Left ventricle myocardium inferior (tissue), 1 donor: ENCODE measurements around the gene ADRA2A. TPM values are rescaled to one million over a fixed set of nuclear protein-coding genes. Genes with fewer than 3 reads are reported as not detected.

Source experiments
- DNase-seq: peaks from one replicate; pipeline ENCODE4 v3.0.0-alpha.2; 2020
- H3K27ac ChIP-seq: fragments of 200-600 bp; replicated peaks from 2 replicates; pipeline ENCODE4 v1.8.0; 2021
- H3K27me3 ChIP-seq: fragments of 200-600 bp; 2 replicates; pipeline ENCODE4 v1.8.0; 2021; ENCODE audit warnings: low read depth
- H3K36me3 ChIP-seq: fragments of 200-600 bp; 2 replicates; pipeline ENCODE4 v1.8.0; 2021
- H3K4me1 ChIP-seq: fragments of 200-600 bp; 2 replicates; pipeline ENCODE4 v1.8.0; 2021
- H3K4me3 ChIP-seq: fragments of 200-600 bp; 2 replicates; pipeline ENCODE4 v1.8.0; 2021; ENCODE audit warnings: mild to moderate bottlenecking, moderate library complexity
- H3K9me3 ChIP-seq: fragments of 200-600 bp; replicated peaks from 2 replicates; pipeline ENCODE4 v1.8.0; 2021
- CTCF ChIP-seq: fragments of 200-600 bp; IDR thresholded peaks from 2 replicates; pipeline ENCODE4 v1.8.0; 2021; ENCODE audit warnings: antibody characterized with exemption, mild to moderate bottlenecking, borderline replicate concordance
- intact Hi-C: fragments of 100-400 bp; cut with micrococcal nuclease; formaldehyde crosslinking; loops from one replicate; pipeline ENCODE4 v1.11.0; 2022
- total RNA-seq: library from RNA; stranded (reverse); fragmentation: NEBNext Ultra II Directional; extraction: Animal tissue kit (Norgen Biotek cat#: 25700); gene quantifications from one replicate; pipeline ENCODE4 v1.2.1, GENCODE V29; 2021
- donor health status: DM: no; HTN: yes; CAD: no; lungs with severe emphysema.

ADRA2A gene
- total RNA-seq, 1 donor from 2014 or later = 0.27 TPM

- H3K36me3 ChIP-seq = no peaks in the 10 kb centered on the region
- H3K27ac ChIP-seq = no peak overlapping the region
- peaks cover 6% of the 10 kb centered on the region for H3K9me3 ChIP-seq
- H3K4me1 ChIP-seq = no peaks in the 10 kb centered on the region
- no peak overlapping the region for H3K4me3 ChIP-seq
- no peak for TF ChIP-seq CTCF
- intact Hi-C loops = no loop called here
- DNase-seq = no peak
- peaks cover 69% of the 10 kb centered on the region for H3K27me3 ChIP-seq
These were observed 52.5 kb downstream of the ADRA2A start for GRCh38 chr10:111129363-111129762.

- H3K9me3 ChIP-seq = peaks cover 6% of the 10 kb centered on the region
- no peak for TF ChIP-seq CTCF
- intact Hi-C loops = no loop called here
These were observed 53.6 kb downstream of the ADRA2A start for GRCh38 chr10:111130471-111130870.

More at GRCh38 chr10:111130471-111130870, 53.6 kb downstream of the ADRA2A start:
- Histone ChIP-seq H3K4me1 (no peaks in the 10 kb centered on the region), H3K27ac (no peak overlapping the region), H3K36me3 (no peaks in the 10 kb centered on the region), H3K4me3 (no peak overlapping the region), H3K27me3 (peaks cover 62% of the 10 kb centered on the region)
- DNase-seq = no peak

Other genes with a start within 250 kb of the ADRA2A start
- gene PDCD4, start 205.1 kb upstream of the ADRA2A start, total RNA-seq = 86.5 TPM
- 25.1 TPM for gene BBIP1, start 157.8 kb upstream of the ADRA2A start, total RNA-seq
- gene SHOC2, start 157.4 kb upstream of the ADRA2A start, total RNA-seq = 47.9 TPM